T-helper 2 cell (primary cell): ENCODE results near the gene DPH7.
A peak's percentile ranks its signal among the peaks of the same experiment; 100 is the strongest.
"Not testable (repeated sequence)": the region's sequence is repeated elsewhere in the genome, so short reads cannot be mapped to it uniquely, and the experiment has no call there.

Experiments used
- DNase-seq, 5 experiments: peaks; one replicate each; pipeline versions ENCODE4 v3.0.0 to v3.0.0-alpha.2; 2012 to 2022

The DPH7 gene

GRCh38 chr9:137516144-137516917, 62.4 kb downstream of the DPH7 start:
- no peak for DNase-seq

GRCh38 chr9:137515338-137515724, 63.4 kb downstream of the DPH7 start:
- no peak for DNase-seq

DNA sequence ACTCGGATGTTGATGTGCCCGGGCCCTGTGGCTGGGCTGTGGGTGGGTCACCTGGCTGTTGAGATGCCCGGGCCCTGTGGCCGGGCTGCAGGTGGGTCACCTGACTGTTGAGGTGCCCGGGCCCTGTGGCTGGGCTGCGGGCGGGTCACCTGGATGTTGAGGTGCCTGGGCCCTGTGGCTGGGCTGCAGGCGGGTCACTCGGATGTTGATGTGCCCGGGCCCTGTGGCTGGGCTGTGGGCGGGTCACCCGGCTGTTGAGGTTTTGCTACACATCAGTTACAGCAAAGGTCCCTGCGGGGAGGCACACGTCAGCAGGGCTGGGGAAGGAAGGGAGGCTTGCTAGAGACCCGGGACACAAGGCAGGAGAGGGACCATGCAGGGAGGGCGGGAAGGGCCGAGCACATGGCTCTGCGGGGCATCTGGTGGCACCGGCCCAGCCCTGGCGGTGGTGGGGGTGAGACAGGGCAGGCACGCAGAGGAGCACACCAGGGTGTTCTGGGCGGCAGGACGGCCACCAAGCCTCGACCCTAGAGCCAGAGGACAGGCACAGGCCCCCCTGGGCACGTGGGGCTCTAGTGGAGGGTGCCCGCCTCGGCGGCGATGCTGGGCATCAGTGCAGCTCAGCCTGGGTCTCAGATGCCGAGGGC, 63.9 kb downstream of the DPH7 start:
- DNase-seq, result no peak

GRCh38 chr9:137513801-137514570, 64.7 kb downstream of the DPH7 start:
- not testable (repeated sequence) for DNase-seq

GRCh38 chr9:137513136-137513535, 65.6 kb downstream of the DPH7 start:
- DNase-seq, result not testable (repeated sequence)

GRCh38 chr9:137511758-137512463, 66.8 kb downstream of the DPH7 start:
- peak in 1 of 5 experiments; percentile 18 for DNase-seq

DNA sequence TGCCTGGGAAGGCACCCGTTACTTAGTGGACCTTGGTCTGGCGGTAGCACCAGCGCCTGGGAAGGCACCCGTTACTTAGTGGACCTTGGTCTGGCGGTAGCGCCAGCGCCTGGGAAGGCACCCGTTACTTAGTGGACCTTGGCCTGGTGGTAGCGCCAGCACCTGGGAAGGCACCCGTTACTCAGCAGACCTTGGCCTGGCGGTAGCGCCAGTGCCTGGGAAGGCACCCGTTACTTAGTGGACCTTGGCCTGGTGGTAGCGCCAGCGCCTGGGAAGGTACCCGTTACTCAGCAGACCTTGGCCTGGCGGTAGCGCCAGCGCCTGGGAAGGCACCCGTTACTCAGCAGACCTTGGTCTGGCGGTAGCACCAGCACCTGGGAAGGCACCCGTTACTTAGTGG, 67.6 kb downstream of the DPH7 start:
- DNase-seq, result not testable (repeated sequence)

DNA sequence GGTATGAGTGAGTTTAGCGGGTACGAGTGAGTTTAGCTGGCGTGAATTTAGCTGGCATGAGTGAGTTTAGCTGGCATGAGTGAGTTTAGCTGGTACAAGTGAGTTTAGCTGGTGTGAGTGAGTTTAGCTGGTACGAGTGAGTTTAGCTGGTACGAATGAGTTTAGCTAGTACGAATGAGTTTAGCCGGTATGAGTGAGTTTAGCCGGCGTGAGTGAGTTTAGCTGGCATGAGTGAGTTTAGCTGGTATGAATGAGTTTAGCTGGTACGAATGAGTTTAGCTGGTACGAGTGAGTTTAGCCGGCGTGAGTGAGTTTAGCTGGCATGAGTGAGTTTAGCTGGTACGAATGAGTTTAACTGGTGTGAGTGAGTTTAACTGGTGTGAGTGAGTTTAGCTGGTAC, 69.5 kb downstream of the DPH7 start:
- DNase-seq, result no peak

GRCh38 chr9:137506702-137507171, 72.0 kb downstream of the DPH7 start:
- DNase-seq, result no peak

DNA sequence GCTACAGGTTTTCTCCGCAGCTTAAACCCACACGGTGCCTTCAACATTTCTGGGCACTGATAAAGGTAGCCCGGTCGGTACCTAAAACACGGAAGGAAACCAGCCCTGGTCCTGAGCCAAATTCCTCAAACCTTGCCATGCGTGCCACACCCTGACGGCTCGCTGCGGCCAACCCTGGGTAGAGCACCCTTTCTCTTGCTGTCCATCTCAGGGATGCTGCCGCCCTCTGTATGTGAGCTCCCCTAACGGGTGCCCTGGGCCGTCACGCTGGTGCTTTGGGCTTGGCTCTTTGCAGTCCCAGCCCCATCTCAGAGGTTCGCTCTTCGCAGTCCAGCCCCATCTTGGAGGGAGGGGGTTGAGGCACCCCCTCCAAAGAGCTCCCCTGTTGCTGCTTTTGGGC, 72.5 kb downstream of the DPH7 start:
- DNase-seq, result no peak

- DNase-seq, result no peak
These were observed 73.1 kb downstream of the DPH7 start for GRCh38 chr9:137505421-137506140.
